Measurements from ENCODE around the gene MAPKAPK5.
A peak's percentile ranks its signal among the peaks of the same experiment; 100 is the strongest.

The MAPKAPK5 gene

GRCh38 chr12:111840807-111841206 is 1.2 kb upstream of the MAPKAPK5 start:
- peak; percentile 62 to 75 for DNase-seq
- TF ChIP-seq GATA1 (IDR thresholded peaks at IDR 0.05; ENCODE audit: low read depth, low read length) = no peak
- TF ChIP-seq POLR2A (IDR thresholded peaks at IDR 0.05; ENCODE audit: low read length) = no peak

DNA sequence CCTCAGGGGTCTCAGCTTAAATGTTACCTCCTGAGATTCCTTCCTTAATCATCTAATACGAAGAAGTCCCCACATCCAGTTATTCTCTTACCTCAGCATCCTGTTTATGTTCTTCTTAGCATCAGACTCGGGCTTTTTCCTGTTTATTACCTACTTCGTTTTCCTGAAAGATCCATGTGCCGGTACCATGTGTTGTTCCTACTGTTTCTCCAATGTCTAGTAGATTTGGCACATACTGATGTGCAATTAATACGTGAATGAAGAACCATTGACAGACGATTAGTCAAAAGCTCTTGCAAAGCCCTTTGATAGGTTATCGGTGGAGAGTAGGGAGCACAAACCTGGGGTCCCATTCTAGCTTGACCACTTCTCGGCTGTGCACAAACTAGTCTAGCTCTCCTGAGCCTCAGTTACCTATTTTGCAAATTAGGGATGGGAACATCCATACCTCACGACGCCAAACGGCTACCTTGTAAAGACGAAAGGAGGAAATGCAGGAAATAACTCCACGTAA is 735 bp upstream of the MAPKAPK5 start:
- TF ChIP-seq POLR2A (IDR thresholded peaks at IDR 0.05; ENCODE audit: low read length) (no peak), GATA1 (IDR thresholded peaks at IDR 0.05; ENCODE audit: low read depth, low read length) (no peak)
- peak in 1 of 2 experiments; percentile 63 for DNase-seq

- no peak for DNase-seq
- no peak for TF ChIP-seq GATA1 (IDR thresholded peaks at IDR 0.05; ENCODE audit: low read depth, low read length)
- no peak for TF ChIP-seq POLR2A (IDR thresholded peaks at IDR 0.05; ENCODE audit: low read length)
Observed at GRCh38 chr12:111842556-111843396, 748 bp downstream of the MAPKAPK5 start.

DNA sequence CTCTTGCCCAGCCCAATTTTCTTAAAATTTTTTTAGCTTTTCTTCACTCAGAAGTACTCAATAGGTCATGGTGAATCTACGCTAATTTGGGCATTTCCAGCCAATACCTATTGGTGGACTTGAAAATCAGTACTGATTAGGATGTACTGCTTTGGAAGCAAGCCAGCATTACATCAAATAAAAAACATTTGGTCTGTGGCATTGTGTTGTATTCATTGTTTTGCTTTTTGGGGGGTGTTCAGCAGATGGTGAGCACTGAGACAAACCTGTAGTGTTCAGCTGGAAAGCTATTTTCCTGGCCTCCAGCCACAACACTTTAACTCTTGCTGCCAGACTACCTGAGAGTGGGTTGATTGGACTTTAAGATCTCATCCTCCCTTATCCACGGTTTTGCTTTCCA is 4.0 kb downstream of the MAPKAPK5 start:
- DNase-seq = peak in 1 of 2 experiments; percentile 10
- no peak for TF ChIP-seq POLR2A (IDR thresholded peaks at IDR 0.05; ENCODE audit: low read length)
- TF ChIP-seq GATA1 (IDR thresholded peaks at IDR 0.05; ENCODE audit: low read depth, low read length) = no peak

DNA sequence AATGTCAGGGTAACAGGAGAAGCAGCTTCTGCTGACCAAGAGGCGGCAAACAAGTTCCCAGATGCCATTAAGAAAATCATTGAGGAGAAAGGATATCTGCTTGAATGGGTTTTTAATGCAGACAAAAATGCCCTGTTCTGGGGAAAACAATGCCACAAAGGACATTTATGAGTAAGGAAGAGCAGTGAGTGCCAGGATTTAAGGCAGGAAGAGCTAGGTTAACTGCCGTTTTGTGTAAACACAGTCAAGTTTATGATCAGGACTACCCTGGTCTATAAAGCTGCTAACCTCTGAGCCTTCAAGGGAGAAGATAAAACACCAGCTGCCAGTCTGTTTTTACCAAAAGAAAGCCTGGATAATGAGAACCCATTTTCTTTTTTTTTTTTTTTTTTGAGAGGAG is 8.5 kb downstream of the MAPKAPK5 start:
- TF ChIP-seq POLR2A (IDR thresholded peaks at IDR 0.05; ENCODE audit: low read length) = no peak
- TF ChIP-seq GATA1 (IDR thresholded peaks at IDR 0.05; ENCODE audit: low read depth, low read length) = no peak

GRCh38 chr12:111858186-111858585 is 16.2 kb downstream of the MAPKAPK5 start:
- no peak for DNase-seq
- TF ChIP-seq POLR2A (IDR thresholded peaks at IDR 0.05; ENCODE audit: low read length) (no peak), GATA1 (IDR thresholded peaks at IDR 0.05; ENCODE audit: low read depth, low read length) (no peak)

More for the DNA sequence above, 8.5 kb downstream of the MAPKAPK5 start:
- DNase-seq = no peak

DNA sequence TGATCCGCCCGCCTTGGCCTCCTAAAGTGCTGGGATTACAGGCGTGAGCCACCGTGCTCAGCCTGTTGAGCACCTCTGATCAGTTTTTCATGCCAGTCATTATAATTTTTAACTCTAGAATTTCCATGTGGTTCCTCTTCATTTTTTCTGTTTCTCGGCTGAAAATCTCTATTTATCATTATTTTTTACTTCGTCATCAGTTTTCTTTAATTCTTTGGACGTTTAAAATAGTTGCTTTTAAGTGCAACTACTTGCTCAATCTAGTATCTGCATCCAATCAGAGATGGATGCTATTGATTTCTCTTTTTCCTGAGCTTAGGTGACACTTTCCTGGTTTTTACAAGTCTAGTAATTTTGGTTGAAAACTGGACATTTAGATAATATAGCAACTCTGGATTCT is 16.8 kb downstream of the MAPKAPK5 start:
- TF ChIP-seq POLR2A (IDR thresholded peaks at IDR 0.05; ENCODE audit: low read length) (no peak), GATA1 (IDR thresholded peaks at IDR 0.05; ENCODE audit: low read depth, low read length) (no peak)

DNA sequence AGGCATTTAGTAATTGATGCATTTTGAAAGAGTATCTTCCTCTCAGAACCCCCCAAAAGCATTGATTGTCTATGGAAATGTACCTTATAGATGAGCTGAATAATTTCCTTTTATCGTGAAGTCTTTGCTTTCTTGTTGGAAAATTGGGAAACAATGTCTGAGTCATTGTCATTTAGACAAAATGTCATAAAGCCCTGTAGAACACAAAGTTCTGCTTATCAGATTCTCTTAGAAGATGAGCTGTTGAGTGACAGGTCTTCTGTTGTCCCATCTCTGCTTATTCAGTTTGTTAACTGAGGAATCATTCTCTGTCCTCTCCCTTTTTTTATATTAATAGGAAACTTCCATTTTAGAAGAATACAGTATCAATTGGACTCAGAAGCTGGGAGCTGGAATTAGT is 22.9 kb downstream of the MAPKAPK5 start:
- DNase-seq = no peak
- no peak for TF ChIP-seq POLR2A (IDR thresholded peaks at IDR 0.05; ENCODE audit: low read length)
- TF ChIP-seq GATA1 (IDR thresholded peaks at IDR 0.05; ENCODE audit: low read depth, low read length) = no peak

More for the DNA sequence above, 16.8 kb downstream of the MAPKAPK5 start:
- DNase-seq = no peak

GRCh38 chr12:111867531-111867930 is 25.5 kb downstream of the MAPKAPK5 start:
- TF ChIP-seq POLR2A (IDR thresholded peaks at IDR 0.05; ENCODE audit: low read length) = no peak
- TF ChIP-seq GATA1 (IDR thresholded peaks at IDR 0.05; ENCODE audit: low read depth, low read length) = no peak
- no peak for DNase-seq

GRCh38 chr12:111868676-111869588 is 26.9 kb downstream of the MAPKAPK5 start:
- no peak for DNase-seq
- no peak for TF ChIP-seq POLR2A (IDR thresholded peaks at IDR 0.05; ENCODE audit: low read length)
- no peak for TF ChIP-seq GATA1 (IDR thresholded peaks at IDR 0.05; ENCODE audit: low read depth, low read length)

GRCh38 chr12:111869671-111870070 is 27.6 kb downstream of the MAPKAPK5 start:
- TF ChIP-seq POLR2A (IDR thresholded peaks at IDR 0.05; ENCODE audit: low read length) (no peak), GATA1 (IDR thresholded peaks at IDR 0.05; ENCODE audit: low read depth, low read length) (no peak)
- DNase-seq = no peak

- no peak for TF ChIP-seq POLR2A (IDR thresholded peaks at IDR 0.05; ENCODE audit: low read length)
- no peak for TF ChIP-seq GATA1 (IDR thresholded peaks at IDR 0.05; ENCODE audit: low read depth, low read length)
- no peak for DNase-seq
Observed at GRCh38 chr12:111870216-111870615, 28.2 kb downstream of the MAPKAPK5 start.

DNA sequence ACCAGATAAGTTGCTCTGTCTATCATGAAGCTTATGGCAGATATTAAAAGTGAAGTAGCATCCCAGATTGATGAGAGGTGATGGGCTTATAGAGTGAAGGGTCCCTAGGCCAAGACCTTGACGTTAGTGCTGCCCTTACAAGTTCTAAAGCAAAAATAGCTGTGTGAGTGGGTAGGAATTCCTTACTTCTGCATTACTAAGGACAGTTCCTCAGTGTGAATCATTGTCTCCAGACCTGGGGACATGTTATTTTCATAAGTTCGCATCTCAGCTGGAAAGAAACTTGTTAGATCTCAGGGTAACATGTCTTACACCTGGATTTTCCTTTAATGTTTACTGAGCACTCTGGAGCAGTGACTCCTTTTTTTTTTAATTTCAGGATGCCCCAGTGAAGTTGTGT is 28.7 kb downstream of the MAPKAPK5 start:
- no peak for DNase-seq
- TF ChIP-seq GATA1 (IDR thresholded peaks at IDR 0.05; ENCODE audit: low read depth, low read length) = no peak
- no peak for TF ChIP-seq POLR2A (IDR thresholded peaks at IDR 0.05; ENCODE audit: low read length)

DNA sequence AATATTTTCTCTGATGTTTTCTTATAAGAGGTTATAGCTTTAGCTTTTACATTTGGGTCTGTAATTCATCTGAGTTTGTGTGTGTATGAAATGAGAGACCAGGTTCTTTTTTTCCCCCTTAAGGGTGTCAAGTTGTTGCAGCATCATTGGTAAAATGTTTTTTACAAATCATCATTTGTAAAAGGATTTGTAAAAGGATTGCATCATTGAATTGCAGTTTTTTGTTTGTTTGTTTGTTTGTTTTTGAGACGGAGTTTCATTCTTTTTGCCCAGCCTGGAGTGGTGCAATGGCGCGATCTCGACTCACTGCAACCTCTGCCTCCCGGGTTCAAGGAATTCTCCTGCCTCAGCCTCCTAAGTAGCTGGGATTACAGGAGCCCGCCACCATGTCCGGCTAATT is 31.1 kb downstream of the MAPKAPK5 start:
- no peak for DNase-seq
- TF ChIP-seq GATA1 (IDR thresholded peaks at IDR 0.05; ENCODE audit: low read depth, low read length) (no peak), POLR2A (IDR thresholded peaks at IDR 0.05; ENCODE audit: low read length) (no peak)
